ENCODE measurements around the gene CELF4. TPM values are rescaled to one million over a fixed set of nuclear protein-coding genes. Genes with fewer than 3 reads are reported as not detected.

Gene CELF4
- total RNA-seq, 1 donor from 2014 or later: not detected

DNA sequence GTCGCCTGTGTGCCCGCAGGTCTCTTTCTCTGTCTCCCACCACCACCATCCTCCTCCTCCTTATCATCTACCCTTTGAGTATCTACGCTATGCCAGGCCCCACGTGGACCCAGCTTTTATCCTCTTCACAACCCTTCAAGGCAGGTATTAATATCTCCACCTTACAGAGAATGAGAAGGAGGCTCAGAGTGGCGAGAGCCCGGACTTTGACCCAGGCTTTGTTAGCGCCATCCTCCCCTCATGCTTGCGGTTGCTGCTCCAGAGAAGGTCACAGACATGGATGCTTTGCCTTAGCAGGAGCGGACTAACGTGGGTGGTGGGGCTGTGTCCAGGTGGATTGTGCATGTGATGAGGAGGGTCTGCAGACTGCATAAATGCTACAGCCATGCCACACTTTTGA is 119.8 kb downstream of the CELF4 start:
- DNase-seq (ENCODE audit: low read depth in 2 of 2): no peak

DNA sequence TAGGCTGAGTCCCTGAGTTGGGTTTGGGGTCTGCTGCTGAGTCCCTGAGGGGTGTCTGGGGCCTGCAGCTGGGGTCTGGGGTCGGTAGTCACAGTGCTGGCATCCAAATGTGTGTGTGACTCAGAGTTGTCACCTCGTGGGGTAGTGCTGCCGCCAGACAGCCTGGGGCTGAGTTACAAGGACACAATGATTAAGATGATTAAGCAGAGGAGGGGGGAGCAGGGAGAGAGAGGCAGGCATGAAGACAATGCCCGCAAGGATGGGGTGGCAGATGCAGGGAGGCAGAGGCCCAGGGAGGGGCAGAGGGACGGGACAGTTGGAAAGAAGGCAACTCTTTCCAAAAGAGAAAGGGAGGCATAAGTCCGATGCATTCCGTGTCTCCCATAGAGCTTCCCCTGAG is 120.2 kb downstream of the CELF4 start:
- no peak for DNase-seq (ENCODE audit: low read depth in 2 of 2)

DNA sequence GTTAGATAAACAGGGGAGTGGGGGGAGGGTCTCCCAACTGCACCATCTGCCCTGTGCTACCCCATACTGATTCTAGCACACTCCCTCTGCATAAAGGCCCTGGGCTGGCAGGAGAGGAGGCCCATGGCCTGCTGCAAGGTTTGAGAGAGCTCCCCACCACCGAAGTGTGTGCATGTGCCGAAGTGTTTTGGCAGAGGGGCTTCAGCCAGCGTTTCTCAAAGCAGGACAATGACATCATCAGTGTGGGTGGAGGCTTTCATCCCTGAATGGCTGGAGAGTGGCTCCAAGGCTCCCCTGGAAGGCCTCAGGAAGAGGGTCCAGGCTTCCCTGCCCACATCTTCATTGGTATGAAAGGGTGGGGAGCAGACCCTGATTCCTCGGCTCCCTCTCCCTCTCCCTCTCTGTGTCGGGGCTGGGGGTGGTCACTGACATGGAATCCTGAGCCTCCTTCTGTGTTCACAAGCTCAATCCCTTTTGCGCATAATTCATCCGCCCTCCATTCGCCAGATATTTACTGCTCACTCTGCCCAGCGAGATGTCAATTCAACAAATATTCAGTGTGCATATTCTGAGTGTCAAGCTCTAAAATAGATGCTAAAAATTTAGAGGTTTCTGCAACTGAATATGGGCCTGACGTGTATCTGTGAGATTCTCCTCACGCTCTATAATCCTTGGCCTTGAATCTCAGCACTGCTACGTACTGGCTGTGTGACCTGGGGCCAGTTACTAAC is 122.1 kb downstream of the CELF4 start:
- no peak for DNase-seq (ENCODE audit: low read depth in 2 of 2)

GRCh38 chr18:37442477-37442876 is 123.1 kb downstream of the CELF4 start:
- DNase-seq (ENCODE audit: low read depth in 2 of 2): no peak

DNA sequence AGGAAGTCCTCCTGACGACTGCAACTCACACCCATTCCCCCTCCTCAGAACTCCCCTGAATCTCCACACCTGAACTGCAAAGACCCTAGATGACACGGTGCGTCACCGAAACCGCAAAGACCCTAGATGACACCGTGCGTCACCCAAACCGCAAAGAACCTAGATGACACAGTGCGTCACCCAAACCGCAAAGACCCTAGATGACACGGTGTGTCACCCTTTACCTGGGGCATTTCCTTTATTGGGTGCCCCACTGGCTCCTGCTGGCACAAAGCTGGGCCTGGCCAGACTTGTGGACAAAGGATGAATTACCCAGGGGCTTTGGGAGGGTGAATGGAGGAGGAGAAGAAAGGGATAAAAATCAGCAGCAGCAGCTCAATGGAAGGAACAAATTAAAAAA is 123.8 kb downstream of the CELF4 start:
- DNase-seq (ENCODE audit: low read depth in 2 of 2): no peak

DNA sequence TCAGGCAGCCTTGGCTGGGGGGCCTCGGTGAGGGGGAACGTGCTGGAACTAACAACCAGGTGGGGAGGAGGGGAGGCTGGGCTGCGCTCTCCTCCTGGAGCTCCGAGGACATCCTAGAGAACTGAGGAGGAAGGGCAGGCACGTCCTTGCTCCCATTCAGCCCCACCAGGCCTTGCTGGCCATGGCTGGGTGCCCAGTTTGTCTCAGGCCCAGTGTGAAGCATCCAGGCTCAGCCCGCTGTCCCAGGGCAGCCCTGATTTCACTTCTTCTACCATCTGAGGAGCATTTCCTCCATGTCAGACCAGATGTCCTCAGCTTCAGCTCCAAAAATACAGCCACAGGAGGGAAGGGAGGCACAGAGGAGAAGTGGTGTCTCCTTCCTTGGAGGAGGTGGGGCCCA is 125.4 kb downstream of the CELF4 start:
- no peak for DNase-seq (ENCODE audit: low read depth in 2 of 2)

GRCh38 chr18:37438417-37439180 is 127.0 kb downstream of the CELF4 start:
- no peak for DNase-seq (ENCODE audit: low read depth in 2 of 2)

- DNase-seq (ENCODE audit: low read depth in 2 of 2): no peak
Measured at GRCh38 chr18:37435996-37436395, 129.6 kb downstream of the CELF4 start.

DNA sequence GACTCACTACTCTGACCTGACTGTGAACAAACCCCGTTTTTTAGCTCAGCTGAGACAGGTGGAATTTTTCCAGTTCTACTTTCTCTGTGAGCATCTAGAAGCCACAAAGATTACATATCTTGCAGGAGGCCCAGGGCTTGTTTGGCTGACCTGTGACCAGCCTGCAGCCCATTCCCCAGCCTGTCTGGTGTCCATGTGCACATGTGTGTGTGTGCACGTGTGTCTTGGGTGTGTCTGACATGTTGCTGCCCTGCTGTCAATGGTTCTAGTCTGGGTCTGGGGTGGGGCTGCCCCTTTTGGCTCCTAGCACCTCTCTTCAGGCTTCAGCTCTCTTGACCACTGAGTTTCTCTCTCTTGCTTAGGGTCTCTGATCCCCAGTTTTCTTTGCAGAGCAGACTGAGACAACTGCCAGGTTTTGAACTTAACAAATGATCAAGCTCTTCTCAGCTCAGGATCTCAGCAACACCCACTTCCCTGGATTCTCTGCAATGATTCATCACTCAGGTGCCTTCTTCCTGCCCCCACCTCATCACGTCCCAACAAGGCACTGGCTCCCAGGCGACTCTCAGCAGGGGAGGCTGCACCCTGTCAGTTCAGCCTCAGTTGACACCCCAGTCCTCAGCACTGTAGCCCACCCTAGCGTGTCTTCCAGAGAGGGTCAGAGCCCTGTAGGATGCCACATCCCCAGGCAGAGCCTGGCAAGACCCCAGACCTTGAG is 130.3 kb downstream of the CELF4 start:
- no peak for DNase-seq (ENCODE audit: low read depth in 2 of 2)

DNA sequence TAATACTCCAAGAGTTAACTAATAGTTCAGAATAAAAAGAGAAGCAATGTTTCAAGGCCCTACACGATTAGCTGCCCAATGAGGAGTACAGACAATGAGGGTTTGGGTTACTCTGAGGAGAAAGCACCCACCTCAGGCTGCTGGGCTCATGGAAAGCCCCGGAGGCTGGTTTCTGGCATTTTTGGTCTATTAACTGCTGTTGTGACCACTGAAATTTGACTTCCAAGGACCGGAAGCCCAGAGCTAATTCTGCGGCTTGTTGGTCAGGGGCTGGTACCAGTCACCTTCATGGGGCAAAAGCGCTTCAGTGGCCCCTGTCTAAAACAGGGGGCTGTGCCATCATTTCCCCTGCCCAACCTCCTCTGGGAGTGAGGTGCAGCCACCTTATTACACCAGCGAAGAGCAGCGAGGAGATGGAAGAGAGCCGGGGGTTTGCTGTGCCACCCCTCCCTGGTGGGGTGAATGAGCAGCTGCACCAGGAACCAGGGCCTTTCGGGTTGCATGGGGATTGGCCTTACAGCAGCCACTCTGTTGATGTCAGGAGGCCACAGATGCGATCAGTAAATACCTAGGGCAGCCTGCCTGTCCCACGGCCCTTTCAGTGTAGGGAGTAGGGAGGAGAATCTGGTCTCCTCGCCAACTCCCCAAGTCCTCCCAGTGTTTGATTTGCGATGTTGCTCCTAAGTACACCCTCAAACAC is 131.3 kb downstream of the CELF4 start:
- no peak for DNase-seq (ENCODE audit: low read depth in 2 of 2)

- no peak for DNase-seq (ENCODE audit: low read depth in 2 of 2)
Measured at GRCh38 chr18:37432436-37433195, 133.0 kb downstream of the CELF4 start.

- DNase-seq (ENCODE audit: low read depth in 2 of 2): peak in 1 of 2 donors; percentile 2
Measured at GRCh38 chr18:37430357-37431076, 135.1 kb downstream of the CELF4 start.

DNA sequence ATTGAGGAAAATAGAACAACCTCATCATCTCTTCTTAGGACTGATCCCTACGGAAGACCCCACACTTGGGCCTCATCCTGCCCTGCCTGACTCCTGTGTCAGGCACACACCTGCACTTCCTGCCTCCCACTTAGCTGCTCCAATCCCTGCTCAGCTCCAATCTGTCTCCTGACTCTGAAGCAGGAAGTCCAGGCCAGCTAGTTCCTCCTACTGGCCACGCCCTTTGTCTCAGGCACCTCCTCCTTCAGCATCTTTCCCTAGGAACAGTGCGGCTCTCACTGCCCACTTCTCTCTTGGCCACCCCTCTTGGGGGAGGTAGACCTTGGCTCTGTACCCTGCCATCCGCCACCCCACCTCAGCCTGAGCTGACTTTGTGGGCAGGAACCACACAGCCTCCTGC is 135.8 kb downstream of the CELF4 start:
- DNase-seq (ENCODE audit: low read depth in 2 of 2): no peak

GRCh38 chr18:37428288-37428974 is 137.2 kb downstream of the CELF4 start:
- no peak for DNase-seq (ENCODE audit: low read depth in 2 of 2)

- DNase-seq (ENCODE audit: low read depth in 2 of 2): no peak
Measured at GRCh38 chr18:37426586-37426985, 139.0 kb downstream of the CELF4 start.

DNA sequence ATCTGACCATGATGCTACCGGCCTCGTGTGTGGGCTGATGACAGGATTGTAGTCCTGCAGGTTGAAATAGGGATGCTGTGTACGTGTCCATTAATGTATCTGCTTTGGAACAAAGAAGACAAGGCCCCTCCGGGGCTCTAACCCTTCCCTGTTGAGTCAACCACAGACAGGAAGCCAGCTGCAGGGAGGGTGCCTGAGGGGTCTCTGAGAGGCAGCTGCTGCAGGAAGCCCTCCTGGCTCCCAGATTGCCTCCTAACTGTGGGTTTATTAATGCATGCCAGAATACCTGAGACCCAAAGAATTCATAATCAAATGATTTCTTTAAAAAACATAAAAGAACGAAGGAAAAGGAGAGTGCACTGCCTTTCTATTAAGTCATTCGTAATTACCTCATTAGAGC is 140.4 kb downstream of the CELF4 start:
- no peak for DNase-seq (ENCODE audit: low read depth in 2 of 2)

DNA sequence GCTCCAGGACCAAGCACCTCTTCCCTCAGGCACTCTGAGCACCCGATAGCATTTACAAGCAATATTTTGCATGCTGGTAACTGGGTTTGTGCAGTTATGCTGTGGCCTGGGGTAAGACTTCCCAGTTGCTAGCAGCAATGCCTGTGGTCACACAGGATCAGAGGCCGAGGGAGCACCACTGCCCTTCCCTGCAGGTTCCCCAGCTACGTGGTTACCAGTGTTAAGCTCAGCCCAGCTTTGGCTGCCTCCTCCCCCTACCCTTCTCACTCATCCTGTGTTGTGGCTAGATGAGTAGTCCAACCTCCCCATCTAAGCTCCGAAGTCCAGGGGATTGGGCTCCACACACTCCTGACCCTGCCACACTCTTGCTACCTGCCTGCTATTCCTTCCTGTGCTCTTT is 141.1 kb downstream of the CELF4 start:
- DNase-seq (ENCODE audit: low read depth in 2 of 2): no peak

DNA sequence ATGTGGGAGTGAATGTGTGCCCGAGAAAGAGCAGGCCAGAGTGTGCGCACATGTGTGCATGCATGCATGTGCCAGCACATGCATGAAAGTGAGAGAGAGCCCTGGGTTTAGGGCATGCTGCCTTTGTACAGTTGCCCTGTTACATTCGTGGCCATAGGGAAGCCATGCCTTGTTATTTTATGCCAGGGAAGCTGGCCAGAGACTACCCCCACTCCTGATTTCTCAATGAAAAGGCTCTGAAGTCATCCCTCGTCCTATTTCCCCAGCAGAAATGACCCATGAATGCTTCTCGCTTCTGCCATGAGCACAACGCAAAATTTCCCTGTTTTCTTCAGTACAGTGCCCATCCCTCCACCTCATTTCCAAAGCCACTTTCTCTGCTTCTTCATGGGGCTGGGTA is 143.0 kb downstream of the CELF4 start:
- no peak for DNase-seq (ENCODE audit: low read depth in 2 of 2)

DNA sequence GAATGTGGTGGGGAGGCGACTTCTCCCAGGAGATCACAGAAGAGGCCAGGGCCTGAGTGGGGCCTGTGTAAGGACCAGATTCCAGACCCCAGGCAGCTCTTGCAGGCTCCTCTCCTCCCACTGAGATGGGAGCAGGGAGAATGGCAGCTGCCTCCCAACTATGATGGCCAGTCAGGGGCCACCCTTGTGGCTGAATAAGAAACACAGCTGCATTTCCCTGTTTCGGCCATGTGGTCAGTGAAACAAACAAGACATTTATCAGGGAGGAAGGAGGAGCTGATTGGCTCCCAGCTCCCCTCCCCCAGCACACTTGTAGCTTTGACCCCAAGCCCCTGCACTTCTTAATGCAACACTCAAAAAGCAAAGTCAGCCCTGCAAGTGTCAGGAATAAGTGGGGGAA is 143.5 kb downstream of the CELF4 start:
- DNase-seq (ENCODE audit: low read depth in 2 of 2): no peak

Data from lung microvascular endothelial cell (primary cell).